Smooth muscle cell (in vitro differentiated cells): ENCODE results near the gene APPL2. TPM values are rescaled to one million over a fixed set of nuclear protein-coding genes. Genes with fewer than 3 reads are reported as not detected.

Experiments used
- DNase-seq: peaks from one replicate; lab custom pipeline; 2025; ENCODE audit not compliant: unreplicated experiment; lab: John Stamatoyannopoulos, UW
- H2AFZ ChIP-seq: fragments of 200-600 bp; sonication (generic); 2 replicates; pipeline ENCODE4 v1.6.0; 2016; ENCODE audit warnings: antibody characterized with exemption, low read depth, mild to moderate bottlenecking
- H3F3A ChIP-seq: fragments of 200-600 bp; sonication (generic); 2 replicates; pipeline ENCODE4 v1.6.0; 2017; ENCODE audit warnings: antibody characterized with exemption, low read depth
- H3K27ac ChIP-seq: fragments of 200-600 bp; sonication (generic); 2 replicates; pipeline ENCODE4 v1.5.1; 2016; ENCODE audit warnings: low read depth, mild to moderate bottlenecking
- H3K27me3 ChIP-seq: fragments of 200-600 bp; sonication (generic); 2 replicates; pipeline ENCODE4 v1.6.1; 2016; ENCODE audit warnings: low read depth, mild to moderate bottlenecking
- H3K36me3 ChIP-seq: fragments of 200-600 bp; sonication (generic); 2 replicates; pipeline ENCODE4 v1.5.1; 2016; ENCODE audit warnings: low read depth
- H3K4me1 ChIP-seq: fragments of 200-600 bp; sonication (generic); 2 replicates; pipeline ENCODE4 v1.5.1; 2016; ENCODE audit warnings: low read depth
- H3K4me2 ChIP-seq: fragments of 200-600 bp; sonication (generic); 2 replicates; pipeline ENCODE4 v1.6.0; 2016; ENCODE audit warnings: mild to moderate bottlenecking
- H3K4me3 ChIP-seq: fragments of 200-600 bp; sonication (generic); 2 replicates; pipeline ENCODE4 v1.5.1; 2016; ENCODE audit warnings: mild to moderate bottlenecking
- H3K79me2 ChIP-seq: fragments of 200-600 bp; sonication (generic); 2 replicates; pipeline ENCODE4 v1.6.0; 2016; ENCODE audit warnings: low read depth, mild to moderate bottlenecking
- H3K9ac ChIP-seq: fragments of 200-600 bp; sonication (generic); 2 replicates; pipeline ENCODE4 v1.6.0; 2016; ENCODE audit warnings: low read depth
- H3K9me3 ChIP-seq: fragments of 200-600 bp; sonication (generic); replicated peaks from 2 replicates; pipeline ENCODE4 v1.5.1; 2016; ENCODE audit warnings: low read depth
- H4K20me1 ChIP-seq: fragments of 200-600 bp; sonication (generic); 2 replicates; pipeline ENCODE4 v1.6.0; 2016; ENCODE audit warnings: low read depth
- CTCF ChIP-seq: fragments of 200-600 bp; sonication (generic); IDR thresholded peaks from 2 replicates; pipeline ENCODE4 v1.5.1; 2017; ENCODE audit warnings: borderline replicate concordance, mild to moderate bottlenecking, antibody characterized with exemption; ENCODE audit not compliant: insufficient read depth, poor library complexity, severe bottlenecking
- WGBS: methylation state at CpG from one replicate; pipeline ENCODE4 v1.1.7; 2016; ENCODE audit warnings: low lambda C conversion rate; 5-methylcytosine and 5-hydroxymethylcytosine counted together
- polyA plus RNA-seq: library from polyadenylated mRNA; unstranded; fragments of >200 nt; fragmentation: Nextera tagmentation; extraction: Ambion mirVana; gene quantifications from 2 replicates; pipeline ENCODE4 v1.2.1, GENCODE V29; 2016
- total RNA-seq: library from RNA; depleted of rRNA; stranded (reverse); fragments of >200 nt; gene quantifications from 2 replicates; pipeline ENCODE4 v1.2.3, GENCODE V29; 2014

The APPL2 gene
- total and polyA plus RNA-seq, 2 experiments from 2014 or later, result 19.8 to 22.4 TPM

GRCh38 chr12:105205322-105206048 lies 30.5 kb downstream of the APPL2 start:
- Histone ChIP-seq H3K27me3 (no peaks in the 10 kb centered on the region), H3K9ac (peak overlapping the region; percentile 32), H3K4me3 (no peak overlapping the region), H3K4me1 (no peaks in the 10 kb centered on the region), H4K20me1 (no peaks in the 10 kb centered on the region), H3K4me2 (no peak overlapping the region), H3K27ac (peak overlapping the region; percentile 79), H3K9me3 (no peaks in the 10 kb centered on the region), H2AFZ (no peak overlapping the region), H3F3A (no peaks in the 10 kb centered on the region), H3K79me2 (no peaks in the 10 kb centered on the region), H3K36me3 (no peaks in the 10 kb centered on the region)
- no peak for DNase-seq
- WGBS, result 92% methylated on average over 10 of the region's 10 CpGs
- no peak for TF ChIP-seq CTCF

- TF ChIP-seq CTCF, result no peak
- Histone ChIP-seq H4K20me1 (no peaks in the 10 kb centered on the region), H3K4me2 (no peak overlapping the region), H3K4me3 (no peak overlapping the region), H3K79me2 (no peaks in the 10 kb centered on the region), H3F3A (no peaks in the 10 kb centered on the region), H3K9me3 (no peaks in the 10 kb centered on the region), H3K27me3 (no peaks in the 10 kb centered on the region), H3K36me3 (no peaks in the 10 kb centered on the region), H3K4me1 (no peaks in the 10 kb centered on the region), H3K27ac (peak overlapping the region; percentile 79), H3K9ac (peak overlapping the region; percentile 32), H2AFZ (no peak overlapping the region)
- DNase-seq, result no peak
- WGBS, result 60% methylated on average over 6 of the region's 6 CpGs
Measured at GRCh38 chr12:105204916-105205315, 31.1 kb downstream of the APPL2 start.

GRCh38 chr12:105204127-105204526 lies 31.8 kb downstream of the APPL2 start:
- Histone ChIP-seq H3K9ac (no peak overlapping the region), H3K4me2 (no peak overlapping the region), H3K36me3 (no peaks in the 10 kb centered on the region), H3K4me1 (no peaks in the 10 kb centered on the region), H4K20me1 (no peaks in the 10 kb centered on the region), H3K4me3 (no peak overlapping the region), H3K27ac (peak overlapping the region; percentile 79), H3F3A (no peaks in the 10 kb centered on the region), H3K9me3 (no peaks in the 10 kb centered on the region), H3K27me3 (no peaks in the 10 kb centered on the region), H3K79me2 (no peaks in the 10 kb centered on the region), H2AFZ (no peak overlapping the region)
- DNase-seq, result no peak
- no peak for TF ChIP-seq CTCF
- whole genome bisulfite sequencing, result 96% methylated on average over 8 of the region's 8 CpGs

- no peaks in the 10 kb centered on the region for H3K9me3 ChIP-seq
- 94% methylated on average over 6 of the region's 6 CpGs for WGBS
- no peak overlapping the region for H3K4me3 ChIP-seq
- no peak for TF ChIP-seq CTCF
- DNase-seq, result no peak
- H3K27me3 ChIP-seq, result no peaks in the 10 kb centered on the region
- no peaks in the 10 kb centered on the region for H3K79me2 ChIP-seq
- H3K4me1 ChIP-seq, result no peaks in the 10 kb centered on the region
- H3K27ac ChIP-seq, result no peak overlapping the region
- no peaks in the 10 kb centered on the region for H4K20me1 ChIP-seq
- H3K36me3 ChIP-seq, result no peaks in the 10 kb centered on the region
- H3K9ac ChIP-seq, result no peak overlapping the region
- H3K4me2 ChIP-seq, result no peak overlapping the region
- no peaks in the 10 kb centered on the region for H3F3A ChIP-seq
- H2AFZ ChIP-seq, result no peak overlapping the region
Measured at GRCh38 chr12:105202202-105202601, 33.8 kb downstream of the APPL2 start.
